Bronchial epithelial cell (primary cell): ENCODE results near the gene SCNN1A. TPM values are rescaled to one million over a fixed set of nuclear protein-coding genes. Genes with fewer than 3 reads are reported as not detected.

Experiments used
- DNase-seq: peaks from one replicate; pipeline ENCODE4 v3.0.0-alpha.2; 2010; ENCODE audit warnings: low read depth
- FAIRE-seq: peaks from 2 replicates; lab custom pipeline; 2011; peaks lifted over from hg19 to GRCh38; lab: Jason Lieb, UNC
- H3K27me3 ChIP-seq: 2 replicates; pipeline ENCODE4 v1.5.1; 2011; ENCODE audit warnings: low read length; ENCODE audit not compliant: control insufficient read depth, insufficient read depth
- H3K36me3 ChIP-seq: 2 replicates; pipeline ENCODE4 v1.5.1; 2011; ENCODE audit warnings: low read length; ENCODE audit not compliant: control insufficient read depth, insufficient read depth
- H3K4me3 ChIP-seq: 2 replicates; pipeline ENCODE4 v1.5.1; 2011; ENCODE audit warnings: mild to moderate bottlenecking, low read depth, low read length, control low read depth
- CTCF ChIP-seq: IDR thresholded peaks from 2 replicates; pipeline ENCODE4 v1.5.1; 2011; ENCODE audit warnings: mild to moderate bottlenecking, moderate library complexity, low read length, control low read depth, inconsistent platforms; ENCODE audit not compliant: insufficient read depth, severe bottlenecking
- total RNA-seq: library from RNA; depleted of rRNA; stranded (reverse); fragments of >200 nt; gene quantifications from 2 replicates; pipeline ENCODE4 v1.2.1, GENCODE V29; 2014

The SCNN1A gene
- total RNA-seq, 1 donor from 2014 or later: 57.7 TPM

- H3K27me3 ChIP-seq: no peaks in the 10 kb centered on the region
- TF ChIP-seq CTCF: peak; percentile 41
- peak; percentile 90 for DNase-seq
- H3K4me3 ChIP-seq: no peak overlapping the region
- no peak for FAIRE-seq
- peaks cover 9% of the 10 kb centered on the region for H3K36me3 ChIP-seq
These were observed 51.9 kb downstream of the SCNN1A start for GRCh38 chr12:6323340-6323994.

GRCh38 chr12:6322969-6323339 lies 52.4 kb downstream of the SCNN1A start:
- Histone ChIP-seq H3K4me3 (no peak overlapping the region), H3K36me3 (peaks cover 6% of the 10 kb centered on the region), H3K27me3 (no peaks in the 10 kb centered on the region)
- no peak for TF ChIP-seq CTCF
- DNase-seq (no peak), FAIRE-seq (no peak)

- H3K36me3 ChIP-seq: peaks cover 5% of the 10 kb centered on the region
- TF ChIP-seq CTCF: no peak
- H3K27me3 ChIP-seq: no peaks in the 10 kb centered on the region
- H3K4me3 ChIP-seq: no peak overlapping the region
- FAIRE-seq (no peak), DNase-seq (no peak)
These were observed 53.0 kb downstream of the SCNN1A start for GRCh38 chr12:6322352-6322751.

- Histone ChIP-seq H3K36me3 (peaks cover 5% of the 10 kb centered on the region), H3K27me3 (no peaks in the 10 kb centered on the region), H3K4me3 (no peak overlapping the region)
- FAIRE-seq (no peak), DNase-seq (no peak)
- TF ChIP-seq CTCF: no peak
These were observed 53.5 kb downstream of the SCNN1A start for GRCh38 chr12:6321905-6322304.

GRCh38 chr12:6319446-6319845 lies 55.9 kb downstream of the SCNN1A start:
- peaks cover 2% of the 10 kb centered on the region for H3K36me3 ChIP-seq
- H3K4me3 ChIP-seq: no peak overlapping the region
- FAIRE-seq (no peak), DNase-seq (no peak)
- no peaks in the 10 kb centered on the region for H3K27me3 ChIP-seq
- TF ChIP-seq CTCF: no peak

- FAIRE-seq: no peak
These were observed 56.9 kb downstream of the SCNN1A start for GRCh38 chr12:6318440-6318879.

More at GRCh38 chr12:6318440-6318879, 56.9 kb downstream of the SCNN1A start:
- DNase-seq: no peak
- Histone ChIP-seq H3K36me3 (peaks cover 2% of the 10 kb centered on the region), H3K27me3 (no peaks in the 10 kb centered on the region), H3K4me3 (no peak overlapping the region)
- TF ChIP-seq CTCF: no peak
